ENCODE measurements around the gene LRFN2. TPM values are rescaled to one million over a fixed set of nuclear protein-coding genes. Genes with fewer than 3 reads are reported as not detected.

LRFN2 gene
- total RNA-seq, 1 donor from 2014 or later: not detected

DNA sequence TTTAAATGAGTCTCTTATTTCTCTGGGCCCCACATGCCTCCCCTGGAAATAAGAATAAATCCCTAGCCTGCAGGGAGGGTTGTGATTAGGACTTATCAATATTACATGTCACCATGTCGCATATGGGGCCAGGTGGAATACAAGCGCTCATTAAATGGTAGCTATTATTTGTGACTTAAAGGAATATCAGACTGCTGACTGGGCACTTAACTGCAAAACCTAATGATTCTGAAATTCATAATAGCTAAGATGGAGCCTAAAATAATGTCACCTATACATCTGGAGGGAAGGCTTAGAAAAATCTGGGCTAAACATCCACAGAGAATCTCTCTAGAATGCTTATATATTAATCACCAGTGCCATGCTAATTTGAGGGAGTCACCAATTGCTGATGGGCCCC lies 106.5 kb downstream of the LRFN2 start:
- H3K4me3 ChIP-seq: no peak overlapping the region
- no peak overlapping the region for H3K27ac ChIP-seq
- no peaks in the 10 kb centered on the region for H3K9me3 ChIP-seq
- no peaks in the 10 kb centered on the region for H3K4me1 ChIP-seq
- H3K36me3 ChIP-seq: no peaks in the 10 kb centered on the region
- no peaks in the 10 kb centered on the region for H3K27me3 ChIP-seq
- TF ChIP-seq, protein P1, sequence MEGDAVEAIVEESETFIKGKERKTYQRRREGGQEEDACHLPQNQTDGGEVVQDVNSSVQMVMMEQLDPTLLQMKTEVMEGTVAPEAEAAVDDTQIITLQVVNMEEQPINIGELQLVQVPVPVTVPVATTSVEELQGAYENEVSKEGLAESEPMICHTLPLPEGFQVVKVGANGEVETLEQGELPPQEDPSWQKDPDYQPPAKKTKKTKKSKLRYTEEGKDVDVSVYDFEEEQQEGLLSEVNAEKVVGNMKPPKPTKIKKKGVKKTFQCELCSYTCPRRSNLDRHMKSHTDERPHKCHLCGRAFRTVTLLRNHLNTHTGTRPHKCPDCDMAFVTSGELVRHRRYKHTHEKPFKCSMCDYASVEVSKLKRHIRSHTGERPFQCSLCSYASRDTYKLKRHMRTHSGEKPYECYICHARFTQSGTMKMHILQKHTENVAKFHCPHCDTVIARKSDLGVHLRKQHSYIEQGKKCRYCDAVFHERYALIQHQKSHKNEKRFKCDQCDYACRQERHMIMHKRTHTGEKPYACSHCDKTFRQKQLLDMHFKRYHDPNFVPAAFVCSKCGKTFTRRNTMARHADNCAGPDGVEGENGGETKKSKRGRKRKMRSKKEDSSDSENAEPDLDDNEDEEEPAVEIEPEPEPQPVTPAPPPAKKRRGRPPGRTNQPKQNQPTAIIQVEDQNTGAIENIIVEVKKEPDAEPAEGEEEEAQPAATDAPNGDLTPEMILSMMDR (IDR thresholded peaks at IDR 0.05): no peak
- intact Hi-C loops (cut with DNase I): no loop called here
- no peak for DNase-seq (ENCODE audit: low spot score in 2 of 2)

DNA sequence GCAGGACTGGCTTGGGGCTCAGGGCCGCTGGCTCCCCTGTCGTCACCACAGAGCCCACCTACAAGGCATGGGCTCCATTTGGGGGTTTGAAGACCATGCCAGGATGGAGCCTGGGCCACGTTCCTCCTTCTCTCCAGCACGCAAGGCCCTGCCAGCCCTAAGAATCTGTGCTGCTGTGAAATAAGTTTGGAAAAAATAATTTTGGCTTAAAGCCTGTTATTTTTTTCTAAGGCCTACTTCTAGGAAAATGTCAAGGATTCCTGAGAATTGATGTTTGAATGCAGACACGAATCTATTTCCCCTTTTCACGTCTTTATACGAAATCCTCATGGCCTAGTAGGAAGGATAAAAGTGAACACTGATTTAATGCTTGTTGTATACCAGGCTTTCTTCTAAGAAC lies 107.5 kb downstream of the LRFN2 start:
- H3K4me3 ChIP-seq: no peak overlapping the region
- no peak overlapping the region for H3K27ac ChIP-seq
- DNase-seq (ENCODE audit: low spot score in 2 of 2): no peak
- H3K36me3 ChIP-seq: no peaks in the 10 kb centered on the region
- intact Hi-C loops (cut with DNase I): no loop called here
- TF ChIP-seq, protein P1 (IDR thresholded peaks at IDR 0.05): no peak
- no peaks in the 10 kb centered on the region for H3K27me3 ChIP-seq
- H3K4me1 ChIP-seq: no peaks in the 10 kb centered on the region
- H3K9me3 ChIP-seq: no peaks in the 10 kb centered on the region

DNA sequence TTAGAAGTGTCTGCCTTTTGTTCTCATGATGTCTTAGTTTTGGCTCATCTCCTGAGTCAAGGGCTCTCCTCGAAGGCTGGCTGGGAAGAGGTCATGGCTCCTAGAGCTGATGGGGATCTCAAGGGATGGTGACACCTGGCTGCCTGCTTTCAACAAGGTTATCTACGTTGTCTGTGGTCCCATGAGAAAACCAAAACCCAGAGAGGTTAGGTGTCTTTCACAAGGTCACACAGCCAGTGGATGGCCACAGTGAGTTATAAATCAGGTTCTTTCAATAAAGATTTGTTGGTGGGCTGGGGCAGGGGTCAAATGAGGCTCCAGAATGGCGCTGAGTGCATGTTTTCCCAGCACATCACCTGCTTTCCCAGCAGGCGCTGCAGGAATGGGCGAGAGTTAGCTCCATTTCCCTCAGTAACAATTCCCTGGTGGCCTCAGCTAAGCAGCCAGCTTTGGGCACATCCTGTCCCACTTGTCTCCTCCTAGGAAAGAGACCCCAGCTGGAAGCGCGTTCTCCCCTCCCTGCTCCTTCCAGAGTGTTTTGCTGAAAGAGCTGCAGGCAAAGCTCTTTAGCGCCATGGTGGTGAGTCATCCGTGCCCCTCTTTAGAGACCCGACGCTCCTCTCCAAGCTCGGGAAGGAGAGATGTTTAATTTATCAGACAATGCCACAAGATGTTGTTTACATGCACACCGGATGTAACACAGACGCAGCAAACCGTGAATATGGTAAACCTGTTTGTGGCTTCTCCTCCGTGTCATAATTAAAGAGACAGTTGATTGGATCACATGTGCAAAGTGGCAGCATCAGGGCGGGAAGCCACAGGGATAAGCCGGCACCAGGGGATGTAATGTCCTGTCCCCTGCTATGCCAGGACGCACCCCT lies 109.7 kb downstream of the LRFN2 start:
- TF ChIP-seq, protein P1 (IDR thresholded peaks at IDR 0.05): no peak
- Histone ChIP-seq H3K4me3 (no peak overlapping the region), H3K27ac (no peak overlapping the region), H3K36me3 (no peaks in the 10 kb centered on the region), H3K9me3 (no peaks in the 10 kb centered on the region), H3K4me1 (no peaks in the 10 kb centered on the region), H3K27me3 (no peaks in the 10 kb centered on the region)
- no peak for DNase-seq (ENCODE audit: low spot score in 2 of 2)
- intact Hi-C loops (cut with DNase I): no loop called here

DNA sequence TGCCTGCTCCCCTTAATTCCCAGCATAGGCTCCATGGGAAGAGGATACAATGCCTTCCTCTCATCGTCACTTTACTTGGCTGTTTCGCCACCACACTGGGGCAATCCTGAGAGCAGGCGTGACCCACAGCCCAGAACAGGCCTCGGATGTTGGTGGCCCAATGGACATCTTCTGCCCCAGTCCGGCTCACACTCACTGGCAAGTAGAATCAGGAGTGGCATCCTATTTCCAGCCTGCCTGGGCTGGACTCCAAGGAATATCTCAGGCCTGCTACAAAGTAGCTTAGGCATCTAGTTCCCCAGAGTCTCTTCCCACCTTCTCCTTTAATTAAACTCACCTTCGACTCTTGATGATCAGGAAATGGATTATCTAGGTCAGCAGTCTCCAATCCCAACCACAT lies 110.5 kb downstream of the LRFN2 start:
- intact Hi-C loops (cut with DNase I): no loop called here
- Histone ChIP-seq H3K9me3 (no peaks in the 10 kb centered on the region), H3K4me3 (no peak overlapping the region), H3K27me3 (no peaks in the 10 kb centered on the region), H3K27ac (no peak overlapping the region), H3K4me1 (no peaks in the 10 kb centered on the region), H3K36me3 (no peaks in the 10 kb centered on the region)
- no peak for DNase-seq (ENCODE audit: low spot score in 2 of 2)
- TF ChIP-seq, protein P1 (IDR thresholded peaks at IDR 0.05): no peak

DNA sequence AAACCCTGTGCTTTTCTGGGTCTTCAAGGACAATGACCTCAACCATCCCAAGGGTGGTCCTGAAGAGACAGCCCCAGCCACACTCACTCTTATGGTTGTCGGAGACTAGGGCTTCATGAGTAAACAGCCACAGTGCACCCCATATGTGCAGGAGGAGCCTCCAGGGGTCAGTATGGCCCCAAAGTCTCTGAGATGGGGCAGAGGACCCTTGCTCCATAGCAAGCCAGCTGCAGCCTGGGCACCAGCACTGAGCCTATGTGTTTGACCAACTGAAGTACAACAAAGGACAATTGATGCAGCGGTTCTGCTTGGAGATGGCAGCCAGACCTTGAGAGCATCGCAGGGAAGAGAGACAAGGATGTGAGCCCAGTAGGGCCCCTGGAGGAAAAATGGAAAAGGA lies 112.2 kb downstream of the LRFN2 start:
- Histone ChIP-seq H3K27ac (no peak overlapping the region), H3K27me3 (no peaks in the 10 kb centered on the region), H3K4me1 (no peaks in the 10 kb centered on the region), H3K9me3 (no peaks in the 10 kb centered on the region), H3K36me3 (no peaks in the 10 kb centered on the region), H3K4me3 (no peak overlapping the region)
- intact Hi-C loops (cut with DNase I): no loop called here
- TF ChIP-seq, protein P1 (IDR thresholded peaks at IDR 0.05): no peak
- no peak for DNase-seq (ENCODE audit: low spot score in 2 of 2)

All from ascending aorta (tissue), 2 donors.